NT2/D1 (cell line): Measurements from ENCODE around the gene OBSCN.

Source experiments
- DNase-seq: peaks from one replicate; pipeline ENCODE4 v3.0.0-alpha.2; 2011; ENCODE audit warnings: low read depth, low spot score
- H3K27me3 ChIP-seq: 2 replicates; pipeline ENCODE4 v1.6.0; 2011; ENCODE audit warnings: mild to moderate bottlenecking; ENCODE audit not compliant: insufficient read length, insufficient read depth
- H3K36me3 ChIP-seq: 2 replicates; pipeline ENCODE4 v1.6.1; 2011; ENCODE audit warnings: mild to moderate bottlenecking, low read length, mixed read lengths; ENCODE audit not compliant: insufficient read depth, insufficient read length
- H3K4me1 ChIP-seq: 2 replicates; pipeline ENCODE4 v1.5.1; 2011; ENCODE audit not compliant: insufficient read depth, insufficient read length
- H3K4me3 ChIP-seq: 2 replicates; pipeline ENCODE4 v1.5.1; 2011; ENCODE audit warnings: low read depth; ENCODE audit not compliant: insufficient read length
- H3K9ac ChIP-seq: 2 replicates; pipeline ENCODE4 v1.6.0; 2011; ENCODE audit warnings: low read depth; ENCODE audit not compliant: insufficient read length
- H3K9me3 ChIP-seq: 2 replicates; pipeline ENCODE4 v1.5.1; 2011; ENCODE audit warnings: mild to moderate bottlenecking, low read length; ENCODE audit not compliant: insufficient read depth
- SUZ12 ChIP-seq: IDR thresholded peaks from 2 replicates; pipeline ENCODE4 v1.6.1; 2011; ENCODE audit not compliant: insufficient read length, insufficient read depth; ENCODE audit errors: extremely low read depth
- YY1 ChIP-seq: IDR thresholded peaks from 2 replicates; pipeline ENCODE4 v1.6.1; 2011; ENCODE audit not compliant: insufficient read length, insufficient read depth
- ZNF274 ChIP-seq: IDR thresholded peaks from 2 replicates; pipeline ENCODE4 v1.6.1; 2011; ENCODE audit warnings: mild to moderate bottlenecking, low read depth, low read length

The OBSCN gene

DNA sequence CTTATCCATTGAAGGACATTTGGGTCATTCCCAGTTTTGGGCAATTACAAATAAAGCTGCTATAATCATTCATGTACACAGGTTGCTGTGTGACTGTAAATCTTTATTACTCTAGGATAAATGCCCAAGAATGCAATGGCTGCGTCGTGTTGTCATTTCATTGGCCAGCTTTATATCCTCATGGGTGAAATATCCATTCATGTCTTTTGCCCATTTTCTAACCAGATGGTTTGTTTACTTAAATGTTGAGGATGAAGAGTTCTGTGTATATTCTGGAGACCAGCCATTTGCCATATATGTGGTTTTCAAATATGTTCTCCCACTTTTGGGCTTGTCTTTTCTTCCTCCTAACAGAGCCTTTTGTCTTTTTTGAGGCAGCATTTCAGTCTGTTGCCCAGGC lies 173.5 kb downstream of the OBSCN start:
- no peak for DNase-seq
- Histone ChIP-seq H3K9me3 (no peaks in the 10 kb centered on the region), H3K27me3 (peaks cover 38% of the 10 kb centered on the region), H3K4me3 (no peak overlapping the region), H3K36me3 (no peaks in the 10 kb centered on the region), H3K4me1 (peaks cover 22% of the 10 kb centered on the region), H3K9ac (no peak overlapping the region)
- TF ChIP-seq YY1, result no peak

DNA sequence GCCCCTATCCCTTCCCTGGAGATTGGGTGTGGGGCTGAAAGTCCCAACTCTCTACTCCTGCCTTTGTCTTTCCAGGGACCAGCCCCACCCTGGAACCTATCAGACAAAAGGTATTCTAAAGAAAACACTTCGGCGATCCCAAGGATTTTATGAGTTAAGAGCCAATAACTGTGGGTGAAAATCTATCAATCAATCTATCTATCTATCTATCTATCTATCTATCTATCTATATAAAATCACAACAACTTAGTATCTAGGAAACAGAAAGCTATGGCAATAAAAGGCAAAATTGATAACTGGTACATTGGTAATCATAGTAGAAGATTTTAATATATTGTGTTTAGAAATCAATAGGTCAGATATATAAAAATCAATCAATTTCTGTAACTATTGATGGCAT lies 175.9 kb downstream of the OBSCN start:
- H3K4me3 ChIP-seq, result no peak overlapping the region
- H3K36me3 ChIP-seq, result no peaks in the 10 kb centered on the region
- DNase-seq, result no peak
- TF ChIP-seq ZNF274 (no peak), YY1 (no peak), SUZ12 (no peak)
- no peaks in the 10 kb centered on the region for H3K9me3 ChIP-seq
- peaks cover 31% of the 10 kb centered on the region for H3K27me3 ChIP-seq
- H3K9ac ChIP-seq, result no peak overlapping the region
- peaks cover 7% of the 10 kb centered on the region for H3K4me1 ChIP-seq

DNA sequence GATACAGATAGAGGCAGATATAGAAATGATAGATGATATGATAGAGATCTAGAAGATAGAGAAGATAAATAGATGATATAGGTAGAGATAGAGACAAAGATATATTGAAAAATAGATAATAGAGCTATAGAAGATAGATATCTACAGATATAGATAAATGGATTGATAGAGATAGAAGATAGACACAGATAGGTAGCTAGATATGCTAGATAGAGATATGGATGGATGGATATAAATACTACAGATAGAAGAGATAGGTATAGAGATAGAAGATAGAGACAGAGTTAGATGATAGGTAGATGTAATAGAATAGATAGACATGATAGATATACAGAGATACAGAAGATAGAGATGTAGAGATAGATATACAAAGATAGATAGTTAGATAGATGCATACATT lies 177.4 kb downstream of the OBSCN start:
- no peak for TF ChIP-seq SUZ12
- no peak for TF ChIP-seq ZNF274
- TF ChIP-seq YY1, result no peak
- no peaks in the 10 kb centered on the region for H3K4me1 ChIP-seq
- H3K27me3 ChIP-seq, result peaks cover 17% of the 10 kb centered on the region
- no peak for DNase-seq
- no peaks in the 10 kb centered on the region for H3K9me3 ChIP-seq
- no peak overlapping the region for H3K4me3 ChIP-seq
- H3K9ac ChIP-seq, result no peak overlapping the region
- H3K36me3 ChIP-seq, result no peaks in the 10 kb centered on the region

DNA sequence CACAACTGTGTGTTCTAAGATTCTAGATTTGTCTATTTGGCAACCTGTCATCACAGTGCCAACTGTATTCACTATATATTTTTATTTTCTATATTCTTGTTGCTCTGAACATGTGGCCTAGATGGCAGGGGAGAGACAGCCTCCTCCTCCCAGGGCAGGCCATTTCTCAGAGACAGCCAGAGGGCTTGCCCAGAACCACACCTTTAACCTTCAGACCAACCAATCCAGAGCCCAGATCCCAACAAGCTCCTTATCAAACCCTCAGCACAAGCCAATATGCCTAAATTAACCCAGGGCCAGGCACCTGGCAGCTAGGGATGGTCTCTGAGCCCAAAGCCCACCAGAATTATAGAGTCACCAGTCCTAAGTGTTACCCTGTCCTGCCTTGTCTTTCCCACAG lies 179.5 kb downstream of the OBSCN start:
- Histone ChIP-seq H3K4me3 (no peak overlapping the region), H3K9me3 (no peaks in the 10 kb centered on the region), H3K36me3 (peaks cover 7% of the 10 kb centered on the region), H3K27me3 (peaks cover 4% of the 10 kb centered on the region), H3K4me1 (peaks cover 2% of the 10 kb centered on the region), H3K9ac (no peak overlapping the region)
- TF ChIP-seq SUZ12, result no peak
- no peak for TF ChIP-seq ZNF274
- TF ChIP-seq YY1, result no peak
- no peak for DNase-seq

DNA sequence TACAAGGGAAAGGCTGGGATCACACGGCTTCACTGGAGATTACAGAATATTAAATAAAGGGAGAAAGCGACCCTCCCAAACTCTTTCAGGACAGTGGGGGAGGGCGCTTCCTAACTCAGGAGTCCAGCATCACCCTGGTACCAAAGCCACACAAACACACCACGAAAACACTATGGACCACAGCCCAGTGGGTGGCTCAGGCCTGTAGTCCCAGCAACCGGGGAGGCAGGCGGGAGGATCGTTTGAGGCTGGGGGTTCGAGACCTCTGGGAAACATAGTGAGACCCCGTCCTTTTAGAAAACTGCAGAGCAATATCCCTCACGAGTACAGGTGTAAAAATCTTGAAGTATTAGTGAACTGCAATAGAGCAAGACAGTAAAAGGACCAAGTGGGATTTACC lies 182.8 kb downstream of the OBSCN start:
- H3K9me3 ChIP-seq, result no peaks in the 10 kb centered on the region
- DNase-seq, result no peak

DNA sequence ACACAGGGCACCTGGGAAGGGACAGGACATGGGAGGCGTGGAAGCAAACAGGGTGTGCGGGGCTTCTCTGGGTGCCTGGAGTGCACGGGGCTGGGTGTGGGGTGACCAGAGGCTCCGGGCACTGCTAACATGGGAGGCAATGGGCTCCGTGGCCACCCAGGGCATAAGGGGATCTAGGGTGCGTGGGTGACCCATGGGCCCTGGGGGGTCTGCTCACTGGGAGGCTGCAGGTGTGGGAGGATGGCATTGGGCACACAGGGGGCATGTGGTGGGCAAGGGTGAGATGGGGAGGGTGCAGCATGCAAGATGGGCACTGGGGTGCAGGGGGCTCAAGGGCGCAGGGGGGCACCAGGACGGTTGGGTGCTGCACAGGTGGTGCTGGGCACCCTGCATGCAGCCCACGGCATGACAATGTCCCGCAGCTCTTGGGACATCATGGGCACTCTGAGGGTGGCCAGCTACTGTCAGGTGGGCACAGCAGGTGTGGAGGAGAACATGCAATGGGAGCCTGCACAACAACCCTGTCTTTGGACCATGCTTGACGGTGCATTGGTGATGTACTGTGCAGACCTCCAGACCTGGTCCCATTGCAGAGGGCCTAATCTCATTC lies 183.7 kb downstream of the OBSCN start:
- Histone ChIP-seq H3K9ac (no peak overlapping the region), H3K36me3 (peaks cover 49% of the 10 kb centered on the region), H3K9me3 (no peaks in the 10 kb centered on the region), H3K4me1 (peaks cover 2% of the 10 kb centered on the region), H3K4me3 (no peak overlapping the region), H3K27me3 (no peaks in the 10 kb centered on the region)
- no peak for TF ChIP-seq YY1
- no peak for TF ChIP-seq ZNF274
- no peak for TF ChIP-seq SUZ12
- no peak for DNase-seq

More for the DNA sequence above, 182.8 kb downstream of the OBSCN start:
- Histone ChIP-seq H3K27me3 (no peaks in the 10 kb centered on the region), H3K4me1 (peaks cover 2% of the 10 kb centered on the region), H3K4me3 (no peak overlapping the region), H3K36me3 (peaks cover 41% of the 10 kb centered on the region), H3K9ac (no peak overlapping the region)
- TF ChIP-seq YY1 (no peak), SUZ12 (no peak), ZNF274 (no peak)

DNA sequence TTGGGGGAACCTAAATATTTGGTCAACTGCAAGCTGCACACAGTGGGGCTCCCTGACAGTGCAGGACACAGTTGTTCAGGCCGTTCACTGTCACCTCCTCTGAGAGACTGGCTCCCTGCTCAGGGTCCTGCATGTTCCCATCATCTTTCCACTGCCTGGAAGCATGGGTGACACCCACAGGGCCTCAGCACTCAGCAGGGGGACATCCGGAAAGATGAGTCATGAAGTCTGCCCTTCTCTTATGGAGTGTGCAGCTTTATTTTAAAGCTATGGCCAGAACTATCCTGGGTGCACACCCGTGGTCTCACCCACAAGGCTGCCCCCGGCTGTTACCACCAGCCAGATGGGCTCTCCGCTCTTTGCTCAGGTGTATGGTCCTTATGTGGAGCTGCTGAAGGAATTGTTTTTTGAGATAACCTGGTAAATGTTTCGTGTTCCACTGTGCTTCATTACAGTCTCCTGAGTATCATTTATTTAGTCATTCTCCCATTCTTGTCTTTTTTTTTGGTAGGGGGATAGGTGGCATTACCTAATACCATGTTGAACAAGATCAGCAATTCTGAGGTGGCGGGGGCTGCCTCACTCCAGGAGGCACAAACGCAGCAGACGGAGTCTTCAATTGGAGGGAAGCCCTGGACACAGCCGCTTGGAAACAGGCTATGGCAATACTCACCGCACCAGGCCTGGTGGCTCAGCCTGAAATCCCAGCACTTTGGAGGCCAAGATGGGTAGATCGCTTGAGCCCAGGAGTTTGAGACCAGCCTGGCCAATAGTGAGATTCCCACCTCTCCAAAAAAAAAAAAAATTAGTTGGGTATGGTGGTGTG lies 184.5 kb downstream of the OBSCN start:
- Histone ChIP-seq H3K4me3 (no peak overlapping the region), H3K27me3 (no peaks in the 10 kb centered on the region), H3K9me3 (no peaks in the 10 kb centered on the region), H3K36me3 (peaks cover 57% of the 10 kb centered on the region), H3K4me1 (peaks cover 2% of the 10 kb centered on the region), H3K9ac (no peak overlapping the region)
- no peak for TF ChIP-seq YY1
- TF ChIP-seq ZNF274, result no peak
- TF ChIP-seq SUZ12, result no peak
- DNase-seq, result no peak
